H1 (cell line): ENCODE data around the gene CRTC1. TPM values are rescaled to one million over a fixed set of nuclear protein-coding genes. Genes with fewer than 3 reads are reported as not detected.

Experiments
- CTCF ChIA-PET: fragments of 300-600 bp; sonication (Branson Sonifier 250); formaldehyde crosslinking; loops from one replicate; lab custom pipeline; 2021; ENCODE audit not compliant: partially characterized antibody; lab: Charles Lee
- POLR2A ChIA-PET: fragments of 300-600 bp; sonication (Branson Sonifier 250); formaldehyde crosslinking; loops from one replicate; lab custom pipeline; 2021; ENCODE audit warnings: inconsistent platforms; ENCODE audit not compliant: partially characterized antibody; lab: Charles Lee
- DNase-seq, 2 experiments: peaks; one replicate each; pipeline versions ENCODE4 v3.0.0 to v3.0.0-alpha.2; 2010 to 2022; ENCODE audit warnings: low spot score in 2 of 2, low read depth in 1 of 2, mixed read lengths in 1 of 2
- FAIRE-seq: peaks from 2 replicates; lab custom pipeline; 2011; peaks lifted over from hg19 to GRCh38; lab: Jason Lieb, UNC
- H2AFZ ChIP-seq: 2 replicates; pipeline ENCODE4 v1.8.1; 2012; ENCODE audit warnings: low read length, inconsistent platforms
- H2AK5ac ChIP-seq: 2 replicates; pipeline ENCODE4 v1.6.1; 2013; ENCODE audit warnings: low read depth, low read length
- H2BK120ac ChIP-seq: replicated peaks from 2 replicates; pipeline ENCODE3; 2013; ENCODE audit warnings: low read depth, low read length, inconsistent platforms
- H2BK12ac ChIP-seq: 2 replicates; pipeline ENCODE4 v1.6.1; 2013; ENCODE audit warnings: low read depth, low read length
- H2BK15ac ChIP-seq: 2 replicates; pipeline ENCODE4 v1.6.1; 2013; ENCODE audit warnings: low read length
- H2BK20ac ChIP-seq: 2 replicates; pipeline ENCODE4 v1.6.1; 2013; ENCODE audit warnings: low read length
- H2BK5ac ChIP-seq: 2 replicates; pipeline ENCODE4 v1.6.1; 2013; ENCODE audit warnings: low read depth, low read length
- H3K14ac ChIP-seq: 2 replicates; pipeline ENCODE4 v1.6.1; 2013; ENCODE audit warnings: inconsistent platforms; ENCODE audit not compliant: insufficient read length
- H3K18ac ChIP-seq: 2 replicates; pipeline ENCODE4 v1.6.1; 2013; ENCODE audit warnings: low read length; ENCODE audit errors: extremely low read depth
- H3K23ac ChIP-seq: 2 replicates; pipeline ENCODE4 v1.6.1; 2013; ENCODE audit warnings: inconsistent platforms; ENCODE audit not compliant: insufficient read length
- H3K23me2 ChIP-seq: 2 replicates; pipeline ENCODE4 v1.6.1; 2013; ENCODE audit warnings: low read depth, low read length
- H3K27ac ChIP-seq: 2 replicates; pipeline ENCODE4 v1.6.1; 2011; ENCODE audit warnings: low read depth, low read length, inconsistent platforms
- H3K27me3 ChIP-seq, 4 experiments: replicated peaks in 1 of 4; 1 replicate in 1 of 4; 2 replicates in 3 of 4; pipeline versions ENCODE4 v1.6.1 to v1.8.1; 2011 to 2013; ENCODE audit warnings: low read length in 3 of 4, mild to moderate bottlenecking in 3 of 4, inconsistent platforms in 2 of 4, mixed read lengths in 2 of 4, moderate library complexity in 1 of 4; ENCODE audit not compliant: control insufficient read depth in 3 of 4, insufficient read depth in 3 of 4; ENCODE audit errors: extremely low read depth in 1 of 4
- H3K36me3 ChIP-seq, 4 experiments: 2 replicates each; pipeline versions ENCODE4 v1.6.1 to v1.8.1; 2011 to 2013; ENCODE audit warnings: mild to moderate bottlenecking in 4 of 4, low read length in 3 of 4, moderate library complexity in 2 of 4, control low read depth in 1 of 4, inconsistent platforms in 1 of 4; ENCODE audit not compliant: insufficient read depth in 4 of 4, control insufficient read depth in 2 of 4
- H3K4ac ChIP-seq: replicated peaks from 2 replicates; pipeline ENCODE3; 2013; ENCODE audit warnings: low read length, low read depth, mixed read lengths, inconsistent platforms; ENCODE audit not compliant: insufficient read length
- H3K4me1 ChIP-seq, 4 experiments: replicated peaks in 1 of 4; 1 replicate in 1 of 4; 2 replicates in 3 of 4; pipeline versions ENCODE4 v1.6.1 to v1.8.1; 2011 to 2013; ENCODE audit warnings: low read length in 3 of 4, inconsistent platforms in 2 of 4, mixed read lengths in 1 of 4; ENCODE audit not compliant: insufficient read depth in 4 of 4, control insufficient read depth in 3 of 4
- H3K4me2 ChIP-seq, 2 experiments: 2 replicates each; pipeline versions ENCODE4 v1.6.1 to v1.8.1; 2011 to 2013; ENCODE audit warnings: low read depth in 2 of 2, low read length in 2 of 2, control low read depth in 1 of 2, inconsistent platforms in 1 of 2, mild to moderate bottlenecking in 1 of 2; ENCODE audit not compliant: insufficient read depth in 1 of 2
- H3K4me3 ChIP-seq, 4 experiments: fragments of 200-600, 300-600 bp in 1 of 4; sonication (generic), shearing (Covaris generic), sonication (Bioruptor Twin) in 1 of 4; 2 replicates each; pipeline versions ENCODE4 v1.5.1 to v1.8.1; 2011 to 2016; ENCODE audit warnings: low read length in 4 of 4, low read depth in 3 of 4, control low read depth in 2 of 4, inconsistent platforms in 2 of 4, mild to moderate bottlenecking in 2 of 4, mixed read lengths in 1 of 4, moderate library complexity in 1 of 4; ENCODE audit not compliant: insufficient read depth in 2 of 4; ENCODE audit errors: extremely low read depth in 1 of 4
- H3K56ac ChIP-seq: replicated peaks from 2 replicates; pipeline ENCODE3; 2013; ENCODE audit warnings: low read depth, mild to moderate bottlenecking, mixed read lengths, low read length, inconsistent platforms; ENCODE audit not compliant: insufficient read length
- H3K79me1 ChIP-seq: 2 replicates; pipeline ENCODE4 v1.6.1; 2013; ENCODE audit warnings: low read depth, low read length, control low read depth
- H3K79me2 ChIP-seq, 2 experiments: 2 replicates each; pipeline versions ENCODE4 v1.6.1 to v1.8.1; 2012 to 2013; ENCODE audit warnings: low read length in 2 of 2, mild to moderate bottlenecking in 2 of 2, inconsistent platforms in 1 of 2; ENCODE audit not compliant: insufficient read depth in 2 of 2, control insufficient read depth in 1 of 2
- H3K9ac ChIP-seq, 4 experiments: replicated peaks in 1 of 4; 1 replicate in 1 of 4; 2 replicates in 3 of 4; pipeline versions ENCODE4 v1.6.1 to v1.8.1; 2011 to 2013; ENCODE audit warnings: low read depth in 3 of 4, low read length in 3 of 4, control low read depth in 2 of 4, mild to moderate bottlenecking in 2 of 4, moderate library complexity in 2 of 4, inconsistent platforms in 1 of 4; ENCODE audit errors: extremely low read depth in 1 of 4
- H3K9me3 ChIP-seq, 2 experiments: 2 replicates each; pipeline versions ENCODE4 v1.6.1 to v1.8.1; 2012 to 2013; ENCODE audit warnings: mild to moderate bottlenecking in 2 of 2, moderate library complexity in 2 of 2, control low read depth in 1 of 2, inconsistent platforms in 1 of 2, low read depth in 1 of 2, low read length in 1 of 2, mixed read lengths in 1 of 2; ENCODE audit not compliant: insufficient read depth in 2 of 2
- H4K20me1 ChIP-seq, 2 experiments: replicated peaks in 1 of 2; 2 replicates each; pipeline versions ENCODE3 to v1.8.1; 2011 to 2013; ENCODE audit warnings: inconsistent platforms in 2 of 2, low read length in 2 of 2, mild to moderate bottlenecking in 1 of 2; ENCODE audit not compliant: insufficient read depth in 2 of 2, control insufficient read depth in 1 of 2
- H4K5ac ChIP-seq: 2 replicates; pipeline ENCODE4 v1.6.1; 2013; ENCODE audit warnings: low read length, low read depth, mixed read lengths, inconsistent platforms; ENCODE audit not compliant: insufficient read length
- H4K8ac ChIP-seq: 2 replicates; pipeline ENCODE4 v1.8.0; 2013; ENCODE audit warnings: mild to moderate bottlenecking, moderate library complexity, low read length, inconsistent platforms; ENCODE audit not compliant: insufficient read depth; ENCODE audit errors: extremely low read depth
- H4K91ac ChIP-seq: replicated peaks from 2 replicates; pipeline ENCODE3; 2013; ENCODE audit warnings: low read length, mixed read lengths, inconsistent platforms; ENCODE audit not compliant: insufficient read length
- ASH2L ChIP-seq: fragments of 200-600, 300-600 bp; sonication (generic); IDR thresholded peaks from one replicate; pipeline ENCODE4 v1.7.1; 2017; ENCODE audit warnings: low read length
- CBX8 ChIP-seq: fragments of 300-800, 300-1000 bp; sonication (generic); IDR thresholded peaks from 2 replicates; pipeline ENCODE4 v1.7.1; 2016; ENCODE audit warnings: low read depth, low read length, borderline replicate concordance
- CHD1 ChIP-seq: IDR thresholded peaks from 2 replicates; pipeline ENCODE4 v1.6.1; 2012; ENCODE audit warnings: low read depth, low read length, improper control_type of control experiment
- EP300 ChIP-seq, 2 experiments: IDR thresholded peaks; 1 replicate in 1 of 2; 2 replicates in 1 of 2; pipeline ENCODE4 v1.6.1; 2011 to 2012; ENCODE audit warnings: low read depth in 2 of 2, low read length in 2 of 2, mild to moderate bottlenecking in 2 of 2, borderline replicate concordance in 1 of 2, inconsistent platforms in 1 of 2, moderate library complexity in 1 of 2
- GTF2F1 ChIP-seq: IDR thresholded peaks from 2 replicates; pipeline ENCODE4 v1.6.1; 2012; ENCODE audit warnings: low read depth, low read length, improper control_type of control experiment, borderline replicate concordance
- JUN ChIP-seq: IDR thresholded peaks from 2 replicates; pipeline ENCODE4 v1.6.1; 2011; ENCODE audit warnings: low read depth, mild to moderate bottlenecking, improper control_type of control experiment, low read length
- KDM1A ChIP-seq: fragments of 200-600, 300-600 bp; sonication (generic); IDR thresholded peaks from 2 replicates; pipeline ENCODE4 v1.7.1; 2016; ENCODE audit warnings: mild to moderate bottlenecking, low read length, borderline replicate concordance
- PHF8 ChIP-seq: fragments of 200-600 bp; sonication (generic); conservative IDR thresholded peaks from 2 replicates; pipeline ENCODE4 v1.7.1; 2012; ENCODE audit warnings: low read depth, mild to moderate bottlenecking, inconsistent platforms, low read length, moderate library complexity
- RNF2 ChIP-seq: fragments of 200-900, 300-1000 bp; sonication (generic); IDR thresholded peaks from 2 replicates; pipeline ENCODE4 v1.7.1; 2016; ENCODE audit warnings: borderline replicate concordance, low read depth, mild to moderate bottlenecking, antibody characterized with exemption, low read length; ENCODE audit not compliant: poor library complexity, severe bottlenecking; ENCODE audit errors: missing control alignments
- SIRT6 ChIP-seq: IDR thresholded peaks from one replicate; pipeline ENCODE4 v1.7.1; 2012; ENCODE audit warnings: low read length, inconsistent platforms
- SP2 ChIP-seq: IDR thresholded peaks from 2 replicates; pipeline ENCODE4 v1.6.1; 2012; ENCODE audit warnings: mild to moderate bottlenecking, low read length, inconsistent platforms
- TAF7 ChIP-seq: optimal IDR thresholded peaks from 2 replicates; pipeline ENCODE3; 2011; ENCODE audit warnings: low read depth, mild to moderate bottlenecking, inconsistent platforms, low read length, moderate library complexity, borderline replicate concordance
- WGBS, 2 experiments: shearing (Covaris generic) in 1 of 2; methylation state at CpG; one replicate each; pipeline versions ENCODE4 v1.1.6 to v1.1.7; 2013 to 2015; ENCODE audit warnings: low lambda C conversion rate in 2 of 2, mixed read lengths in 2 of 2, inconsistent platforms in 1 of 2, low coverage in 1 of 2, missing lambda C conversion rate in 1 of 2; ENCODE audit not compliant: insufficient replicate concordance in 2 of 2, insufficient coverage in 1 of 2, insufficient read length in 1 of 2; ENCODE audit errors: extremely low coverage in 1 of 2, missing lambda C conversion rate in 1 of 2; 5-methylcytosine and 5-hydroxymethylcytosine counted together
- polyA plus RNA-seq, 7 experiments: library from polyadenylated mRNA; depleted of rRNA in 3 of 7; stranded (reverse) in 5 of 7; unstranded in 2 of 7; fragments of >200 nt in 5 of 7; fragments of 200-250 nt in 2 of 7; gene quantifications; 1 replicate in 5 of 7; 2 replicates in 1 of 7; 4 replicates in 1 of 7; pipeline versions ENCODE4 v1.2.1 to v1.2.3, GENCODE V29; 2011 to 2013; ENCODE audit warnings: missing spikeins in 2 of 7, mixed read lengths in 2 of 7
- total RNA-seq: library from RNA; stranded (reverse); fragmentation: NEBNext Ultra II Directional; extraction: Animal tissue kit (Norgen Biotek cat#: 25700); gene quantifications from 2 replicates; pipeline ENCODE4 v1.2.1, GENCODE V29; 2021
- TF ChIP-seq, protein P1 (sequence below): IDR thresholded peaks from 2 replicates; pipeline ENCODE4 v1.6.1; 2011; ENCODE audit warnings: low read length, improper control_type of control experiment

Gene CRTC1
- total and polyA plus RNA-seq, 2 of the 8 experiments (the other 6 are each of a cell fraction or from before 2014, with no cell fraction given) = 2.9 to 8.5 TPM

DNA sequence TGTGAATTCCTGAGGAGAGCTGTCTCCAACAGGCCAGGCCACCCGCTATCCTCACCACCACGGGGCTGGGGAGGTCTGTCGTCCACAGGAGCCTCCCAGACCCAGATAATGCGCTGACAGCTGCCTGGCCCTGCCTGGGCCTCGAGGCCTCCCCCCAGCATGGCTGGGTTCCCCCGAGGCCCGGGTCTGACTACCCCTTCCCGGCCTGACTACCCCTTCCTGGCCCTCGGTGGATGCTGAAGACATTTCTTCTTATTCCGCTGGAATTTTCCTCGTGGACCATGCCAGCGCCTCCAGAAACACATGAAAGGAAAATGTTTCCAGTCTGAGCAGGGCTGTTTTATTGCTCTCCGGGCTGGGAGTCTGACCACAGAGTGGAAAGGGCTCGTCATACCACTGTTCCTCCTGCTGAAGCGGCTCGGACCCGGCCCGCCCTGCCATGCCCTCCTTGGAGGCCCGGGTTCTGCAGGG, 124.4 kb downstream of the CRTC1 start:
- H3K27ac ChIP-seq = no peak overlapping the region
- H2BK15ac ChIP-seq = no peak overlapping the region
- H3K14ac ChIP-seq = no peak overlapping the region
- WGBS, 2 experiments = 83% methylated on average over 18 of the region's 19 CpGs; no CpG with 5 or more reads in 1 of the 2 experiments
- H2BK12ac ChIP-seq = no peak overlapping the region
- H3K4me3 ChIP-seq = no peak overlapping the region
- H4K20me1 ChIP-seq = no peaks in the 10 kb centered on the region
- H2BK20ac ChIP-seq = no peak overlapping the region
- TF ChIP-seq PHF8 (no peak), RNF2 (no peak), KDM1A (no peak), CHD1 (no peak), SIRT6 (no peak), GTF2F1 (no peak), CBX8 (no peak), TAF7 (no peak), JUN (no peak), EP300 (IDR thresholded peaks at IDR 0.05; ENCODE audit: borderline replicate concordance in 1 of 2, low read depth in 2 of 2, low read length in 2 of 2) (no peak), ASH2L (no peak), SP2 (no peak)
- TF ChIP-seq, protein P1, sequence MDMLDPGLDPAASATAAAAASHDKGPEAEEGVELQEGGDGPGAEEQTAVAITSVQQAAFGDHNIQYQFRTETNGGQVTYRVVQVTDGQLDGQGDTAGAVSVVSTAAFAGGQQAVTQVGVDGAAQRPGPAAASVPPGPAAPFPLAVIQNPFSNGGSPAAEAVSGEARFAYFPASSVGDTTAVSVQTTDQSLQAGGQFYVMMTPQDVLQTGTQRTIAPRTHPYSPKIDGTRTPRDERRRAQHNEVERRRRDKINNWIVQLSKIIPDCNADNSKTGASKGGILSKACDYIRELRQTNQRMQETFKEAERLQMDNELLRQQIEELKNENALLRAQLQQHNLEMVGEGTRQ = no peak
- no peak overlapping the region for H3K56ac ChIP-seq
- no peak for DNase-seq
- H4K8ac ChIP-seq = no peak overlapping the region
- H3K36me3 ChIP-seq = no peaks in the 10 kb centered on the region
- no peak for FAIRE-seq
- H2BK5ac ChIP-seq = no peak overlapping the region
- no peaks in the 10 kb centered on the region for H3K9me3 ChIP-seq
- ChIA-PET POLR2A (no interaction called here), CTCF (interaction anchor here (1.3 to 2.0 kb wide), 2 partner anchors 10 to 16 kb away, joined by 3 to 6 read pairs; no protein-coding TSS in a partner anchor)
- no peak overlapping the region for H3K9ac ChIP-seq
- H3K4ac ChIP-seq = no peak overlapping the region
- no peak overlapping the region for H3K23ac ChIP-seq
- H2AK5ac ChIP-seq = no peak overlapping the region
- no peaks in the 10 kb centered on the region for H3K4me1 ChIP-seq
- no peaks in the 10 kb centered on the region for H3K23me2 ChIP-seq
- H3K18ac ChIP-seq = no peak overlapping the region
- no peak overlapping the region for H3K4me2 ChIP-seq
- no peak overlapping the region for H4K5ac ChIP-seq
- no peak overlapping the region for H2AFZ ChIP-seq
- no peak overlapping the region for H2BK120ac ChIP-seq
- H3K79me2 ChIP-seq = no peaks in the 10 kb centered on the region
- H3K27me3 ChIP-seq = peaks cover 0 to 12% (median 5%) of the 10 kb centered on the region in 4 experiments; a peak in 4 of 7 replicates
- no peak overlapping the region for H4K91ac ChIP-seq
- H3K79me1 ChIP-seq = no peaks in the 10 kb centered on the region
